Posterior cingulate gyrus (tissue), 11 donors: Measurements from ENCODE around the gene KRTAP10-7.
A peak's percentile ranks its signal among the peaks of the same experiment; 100 is the strongest.

Source experiments
- DNase-seq, 10 donors: peaks; one replicate each; pipeline versions ENCODE4 v3.0.0 to v3.0.0-alpha.2; 2020 to 2021; ENCODE audit warnings: mixed read lengths in 3 of 10
- intact Hi-C: fragments of 100-400 bp; cut with DNase I; formaldehyde crosslinking; loops from one replicate; pipeline ENCODE4 v1.15.1; 2023

KRTAP10-7 gene

GRCh38 chr21:44650265-44650972, 50.0 kb downstream of the KRTAP10-7 start:
- peak in 1 of 10 donors; percentile 44 for DNase-seq
- intact Hi-C loops = no loop called here

GRCh38 chr21:44650973-44651675, 50.7 kb downstream of the KRTAP10-7 start:
- DNase-seq = peak in 1 of 10 donors; percentile 33
- intact Hi-C loops = no loop called here
